Endothelial cell (in vitro differentiated cells): ENCODE measurements around the gene ASNSD1. TPM values are rescaled to one million over a fixed set of nuclear protein-coding genes. Genes with fewer than 3 reads are reported as not detected.

ENCODE experiments used
- DNase-seq: peaks from one replicate; pipeline ENCODE4 v3.0.0; 2021; ENCODE audit warnings: low spot score
- H3K27ac Mint-ChIP-seq: one replicate; pipeline ENCODE4 v1.8.0; 2021; ENCODE audit warnings: mixed read lengths, inconsistent platforms; ENCODE audit not compliant: unreplicated experiment
- H3K27me3 Mint-ChIP-seq: one replicate; pipeline ENCODE4 v1.8.0; 2021; ENCODE audit warnings: mild to moderate bottlenecking, moderate library complexity, mixed read lengths, inconsistent platforms; ENCODE audit not compliant: unreplicated experiment
- H3K36me3 Mint-ChIP-seq: one replicate; pipeline ENCODE4 v1.8.0; 2021; ENCODE audit warnings: mild to moderate bottlenecking, low read depth, mixed read lengths, inconsistent platforms; ENCODE audit not compliant: unreplicated experiment
- H3K4me1 Mint-ChIP-seq: one replicate; pipeline ENCODE4 v1.8.0; 2021; ENCODE audit warnings: mild to moderate bottlenecking, mixed read lengths, inconsistent platforms; ENCODE audit not compliant: unreplicated experiment
- H3K4me3 Mint-ChIP-seq: one replicate; pipeline ENCODE4 v1.8.0; 2021; ENCODE audit warnings: mild to moderate bottlenecking, mixed read lengths, inconsistent platforms; ENCODE audit not compliant: unreplicated experiment
- H3K9me3 Mint-ChIP-seq: one replicate; pipeline ENCODE4 v1.8.0; 2021; ENCODE audit warnings: mixed read lengths, inconsistent platforms; ENCODE audit not compliant: unreplicated experiment
- total RNA-seq: library from RNA; stranded (reverse); fragmentation: NEBNext Ultra II Directional; extraction: Animal tissue kit (Norgen Biotek cat#: 25700); gene quantifications from one replicate; pipeline ENCODE4 v1.2.1, GENCODE V29; 2021; ENCODE audit not compliant: unreplicated experiment
- TF ChIP-seq, protein P1 (sequence below): fragments of 200-600 bp; sonication (generic); IDR thresholded peaks from one replicate; pipeline ENCODE4 v1.5.0; 2021; ENCODE audit warnings: antibody characterized with exemption; ENCODE audit not compliant: unreplicated experiment

ASNSD1 gene
- total RNA-seq, 1 donor from 2014 or later = 35.7 TPM

DNA sequence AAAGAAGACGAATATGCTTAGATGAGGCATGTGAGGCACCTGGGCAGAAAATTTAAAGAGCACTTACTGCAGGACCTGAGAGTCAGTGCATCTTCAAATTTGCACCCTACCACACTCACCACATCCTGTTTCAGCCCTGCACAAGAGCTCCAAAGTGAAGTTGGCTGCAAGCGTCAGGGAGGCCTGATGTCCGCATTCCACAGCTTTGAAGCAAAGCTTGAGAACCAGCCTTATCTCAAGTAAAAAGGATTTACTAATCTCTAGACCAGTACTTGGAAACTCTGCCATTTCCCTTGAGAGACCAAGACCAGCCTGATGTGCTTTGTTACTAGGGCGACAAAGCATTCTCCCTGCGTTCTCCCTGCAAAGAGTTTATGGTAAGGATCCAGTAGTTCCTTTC is 3.4 kb upstream of the ASNSD1 start:
- H3K4me3 Mint-ChIP-seq = no peak overlapping the region
- H3K9me3 Mint-ChIP-seq = peaks cover 4% of the 10 kb centered on the region
- H3K27ac Mint-ChIP-seq = no peak overlapping the region
- H3K27me3 Mint-ChIP-seq = peaks cover 6% of the 10 kb centered on the region
- peaks cover 5% of the 10 kb centered on the region for H3K36me3 Mint-ChIP-seq
- peaks cover 3% of the 10 kb centered on the region for H3K4me1 Mint-ChIP-seq
- no peak for DNase-seq
- TF ChIP-seq, protein P1, sequence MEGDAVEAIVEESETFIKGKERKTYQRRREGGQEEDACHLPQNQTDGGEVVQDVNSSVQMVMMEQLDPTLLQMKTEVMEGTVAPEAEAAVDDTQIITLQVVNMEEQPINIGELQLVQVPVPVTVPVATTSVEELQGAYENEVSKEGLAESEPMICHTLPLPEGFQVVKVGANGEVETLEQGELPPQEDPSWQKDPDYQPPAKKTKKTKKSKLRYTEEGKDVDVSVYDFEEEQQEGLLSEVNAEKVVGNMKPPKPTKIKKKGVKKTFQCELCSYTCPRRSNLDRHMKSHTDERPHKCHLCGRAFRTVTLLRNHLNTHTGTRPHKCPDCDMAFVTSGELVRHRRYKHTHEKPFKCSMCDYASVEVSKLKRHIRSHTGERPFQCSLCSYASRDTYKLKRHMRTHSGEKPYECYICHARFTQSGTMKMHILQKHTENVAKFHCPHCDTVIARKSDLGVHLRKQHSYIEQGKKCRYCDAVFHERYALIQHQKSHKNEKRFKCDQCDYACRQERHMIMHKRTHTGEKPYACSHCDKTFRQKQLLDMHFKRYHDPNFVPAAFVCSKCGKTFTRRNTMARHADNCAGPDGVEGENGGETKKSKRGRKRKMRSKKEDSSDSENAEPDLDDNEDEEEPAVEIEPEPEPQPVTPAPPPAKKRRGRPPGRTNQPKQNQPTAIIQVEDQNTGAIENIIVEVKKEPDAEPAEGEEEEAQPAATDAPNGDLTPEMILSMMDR = no peak

DNA sequence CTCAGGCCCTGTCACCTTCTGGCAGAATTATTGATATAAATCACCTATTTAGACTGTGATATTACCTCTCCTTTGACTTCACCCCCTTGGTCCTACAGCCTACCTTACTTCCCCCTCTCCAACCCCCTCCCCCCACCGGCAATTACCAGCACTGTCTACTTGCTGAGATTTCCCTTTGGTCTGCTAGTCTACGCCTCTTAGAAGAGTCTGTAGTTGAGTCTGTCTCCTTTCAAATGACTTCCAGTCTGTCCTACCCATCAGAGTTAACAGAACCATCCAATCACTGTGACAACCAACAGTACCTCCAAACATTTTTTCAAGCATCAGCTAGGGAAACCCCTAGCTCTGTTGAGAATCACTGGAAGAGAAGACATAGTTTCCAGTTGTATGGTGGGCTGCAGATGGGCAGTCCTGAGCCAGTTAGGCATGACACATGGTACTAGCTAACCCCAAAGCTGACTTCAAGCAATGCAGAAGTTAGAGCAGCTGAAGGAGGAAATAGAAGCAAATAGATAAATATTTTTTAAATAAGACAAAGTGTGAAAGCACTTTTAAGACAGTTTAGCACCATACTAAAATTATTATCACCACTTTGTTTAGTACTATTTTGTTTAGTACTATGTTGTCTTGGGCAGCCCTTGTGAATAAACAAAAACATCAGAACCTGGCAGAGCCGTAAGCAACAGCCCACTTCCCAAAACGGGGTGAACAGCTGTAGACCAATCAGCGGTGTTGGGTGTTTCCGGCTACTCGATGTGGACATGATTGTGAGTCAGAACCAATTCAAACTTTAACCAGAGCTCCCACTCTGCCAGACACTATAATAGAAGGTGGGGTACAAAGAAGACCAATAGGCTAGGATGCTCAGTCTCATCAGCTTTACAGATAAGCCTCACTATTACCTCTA is 2.7 kb upstream of the ASNSD1 start:
- Mint-ChIP-seq H3K27me3 (peaks cover 6% of the 10 kb centered on the region), H3K4me1 (peaks cover 4% of the 10 kb centered on the region), H3K36me3 (peaks cover 5% of the 10 kb centered on the region), H3K4me3 (no peak overlapping the region), H3K9me3 (peaks cover 4% of the 10 kb centered on the region), H3K27ac (no peak overlapping the region)
- DNase-seq = no peak
- TF ChIP-seq, protein P1 = no peak

DNA sequence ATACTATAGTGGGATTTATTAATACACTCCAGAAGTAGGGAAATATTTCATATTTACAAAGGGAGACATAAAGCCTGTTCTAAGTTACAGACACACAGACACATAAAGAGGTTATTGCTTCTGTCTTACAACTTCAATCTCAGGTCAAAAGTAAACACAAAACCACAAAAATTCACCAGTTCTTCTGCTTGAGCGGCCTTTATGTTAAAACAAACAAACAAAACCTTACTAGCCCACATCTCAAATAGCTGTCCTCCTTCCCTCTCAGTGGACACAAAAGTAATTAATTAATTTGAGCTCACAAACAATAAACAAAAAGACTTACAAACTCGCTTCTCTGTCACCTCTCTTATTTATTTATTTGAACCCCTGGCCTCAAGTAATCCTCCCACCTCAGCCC is 1.5 kb upstream of the ASNSD1 start:
- no peak overlapping the region for H3K4me3 Mint-ChIP-seq
- TF ChIP-seq, protein P1 = no peak
- H3K4me1 Mint-ChIP-seq = peaks cover 5% of the 10 kb centered on the region
- peaks cover 6% of the 10 kb centered on the region for H3K27me3 Mint-ChIP-seq
- no peaks in the 10 kb centered on the region for H3K9me3 Mint-ChIP-seq
- no peak for DNase-seq
- H3K36me3 Mint-ChIP-seq = no peaks in the 10 kb centered on the region
- no peak overlapping the region for H3K27ac Mint-ChIP-seq

DNA sequence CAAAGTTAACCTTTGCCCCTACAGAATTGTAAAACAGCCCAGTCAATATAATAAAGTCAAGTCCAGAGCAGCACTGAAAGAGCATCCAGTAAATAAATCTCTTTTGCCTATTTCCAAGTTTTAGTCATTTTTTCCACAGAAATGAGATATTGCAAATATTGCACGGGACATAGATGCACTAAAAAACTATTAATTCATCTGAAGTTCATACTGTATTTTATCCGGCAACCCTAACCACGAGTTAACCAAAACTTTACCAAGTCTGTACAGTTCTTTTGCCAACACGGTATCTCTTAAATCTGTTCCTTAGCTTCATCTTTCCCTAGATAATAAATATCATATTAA is 484 bp upstream of the ASNSD1 start:
- TF ChIP-seq, protein P1 = no peak
- H3K27ac Mint-ChIP-seq = no peak overlapping the region
- H3K4me3 Mint-ChIP-seq = no peak overlapping the region
- no peaks in the 10 kb centered on the region for H3K9me3 Mint-ChIP-seq
- H3K4me1 Mint-ChIP-seq = peaks cover 5% of the 10 kb centered on the region
- no peaks in the 10 kb centered on the region for H3K36me3 Mint-ChIP-seq
- no peak for DNase-seq
- peaks cover 6% of the 10 kb centered on the region for H3K27me3 Mint-ChIP-seq

DNA sequence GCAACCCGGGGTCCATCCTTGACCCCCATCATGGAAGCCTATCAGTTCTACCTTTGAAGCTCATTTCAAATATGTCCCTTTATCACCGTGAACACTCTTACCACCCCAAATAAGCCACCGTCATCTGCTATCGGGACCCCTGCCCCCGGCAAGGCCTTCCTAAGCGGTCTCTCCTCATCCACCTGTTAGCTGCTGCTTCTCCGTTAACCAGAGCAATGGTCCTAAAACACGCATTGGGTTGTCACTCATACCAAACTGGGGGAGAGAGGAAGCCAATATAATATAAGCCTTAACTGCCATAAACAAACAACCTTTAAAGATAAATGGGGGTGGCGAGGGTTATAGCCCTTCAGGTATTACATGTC is 680 bp downstream of the ASNSD1 start:
- peaks cover 4% of the 10 kb centered on the region for H3K27me3 Mint-ChIP-seq

More for the DNA sequence above, 680 bp downstream of the ASNSD1 start:
- Mint-ChIP-seq H3K4me1 (peaks cover 5% of the 10 kb centered on the region), H3K27ac (no peak overlapping the region), H3K9me3 (no peaks in the 10 kb centered on the region), H3K36me3 (peaks cover 8% of the 10 kb centered on the region), H3K4me3 (no peak overlapping the region)
- DNase-seq = no peak
- TF ChIP-seq, protein P1 = no peak
